ENCODE results near the gene COL8A1.

GRCh38 chr3:99607151-99607550 is 31.2 kb upstream of the COL8A1 start:
- TF ChIP-seq, protein P1, sequence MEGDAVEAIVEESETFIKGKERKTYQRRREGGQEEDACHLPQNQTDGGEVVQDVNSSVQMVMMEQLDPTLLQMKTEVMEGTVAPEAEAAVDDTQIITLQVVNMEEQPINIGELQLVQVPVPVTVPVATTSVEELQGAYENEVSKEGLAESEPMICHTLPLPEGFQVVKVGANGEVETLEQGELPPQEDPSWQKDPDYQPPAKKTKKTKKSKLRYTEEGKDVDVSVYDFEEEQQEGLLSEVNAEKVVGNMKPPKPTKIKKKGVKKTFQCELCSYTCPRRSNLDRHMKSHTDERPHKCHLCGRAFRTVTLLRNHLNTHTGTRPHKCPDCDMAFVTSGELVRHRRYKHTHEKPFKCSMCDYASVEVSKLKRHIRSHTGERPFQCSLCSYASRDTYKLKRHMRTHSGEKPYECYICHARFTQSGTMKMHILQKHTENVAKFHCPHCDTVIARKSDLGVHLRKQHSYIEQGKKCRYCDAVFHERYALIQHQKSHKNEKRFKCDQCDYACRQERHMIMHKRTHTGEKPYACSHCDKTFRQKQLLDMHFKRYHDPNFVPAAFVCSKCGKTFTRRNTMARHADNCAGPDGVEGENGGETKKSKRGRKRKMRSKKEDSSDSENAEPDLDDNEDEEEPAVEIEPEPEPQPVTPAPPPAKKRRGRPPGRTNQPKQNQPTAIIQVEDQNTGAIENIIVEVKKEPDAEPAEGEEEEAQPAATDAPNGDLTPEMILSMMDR (IDR thresholded peaks at IDR 0.05; ENCODE audit: low read depth, low read length): no peak
- TF ChIP-seq EZH2phosphoT487 (IDR thresholded peaks at IDR 0.05; ENCODE audit: low read depth): no peak
